ENCODE results near the gene QRICH1. TPM values are rescaled to one million over a fixed set of nuclear protein-coding genes. Genes with fewer than 3 reads are reported as not detected.
A peak's percentile ranks its signal among the peaks of the same experiment; 100 is the strongest.

QRICH1 gene
- total and polyA plus RNA-seq, 10 of the 15 experiments (the other 5 are each of a cell fraction or from before 2014, with no cell fraction given), result 22.2 to 116 (median 81.4) TPM

GRCh38 chr3:49035281-49035680 is 58.6 kb downstream of the QRICH1 start (continued):
- TF ChIP-seq ZNF687 (IDR thresholded peaks at IDR 0.05) (no peak), RELB (IDR thresholded peaks at IDR 0.05; ENCODE audit: low read depth) (no peak)

- no peak overlapping the region for H3K9ac ChIP-seq (ENCODE audit: control insufficient read depth, insufficient read depth, low read length)
- H3K4me1 ChIP-seq (ENCODE audit: control insufficient read depth, insufficient read depth, low read length), result no peaks in the 10 kb centered on the region
- H3K79me2 ChIP-seq (ENCODE audit: control insufficient read depth, insufficient read depth, low read length), result no peaks in the 10 kb centered on the region
- BruUV-seq (replicated peaks), result TSS peak; percentile 57
- H3K27ac ChIP-seq (ENCODE audit: control insufficient read depth, insufficient read depth), result no peak overlapping the region
- H3K27me3 ChIP-seq (replicated peaks in 1 of 2; ENCODE audit: control insufficient read depth in 2 of 2, insufficient read depth in 2 of 2, low read length in 1 of 2), result no peaks in the 10 kb centered on the region
- SMC1A ChIA-PET (ENCODE audit: uncharacterized antibody, unreplicated experiment), result no interaction called here
- ATAC-seq (no peak), FAIRE-seq (no peak), DNase-seq (ENCODE audit: low read depth, low spot score) (no peak)
- RAD21 ChIA-PET (ENCODE audit: unreplicated experiment), result no interaction called here
- intact Hi-C loops (cut with micrococcal nuclease; ENCODE audit: unreplicated experiment), result no loop called here
- no peaks in the 10 kb centered on the region for H3K9me3 ChIP-seq (replicated peaks; ENCODE audit: control insufficient read depth, insufficient read depth, low read length)
- in situ Hi-C loops (cut with MboI), result no loop called here
- no peak overlapping the region for H2AFZ ChIP-seq (ENCODE audit: control insufficient read depth, low read depth, low read length)
- CTCF ChIA-PET, result interaction anchor here (0.6 to 2.0 kb wide), 4 partner anchors 13 to 505 kb away, joined by 3 to 8 read pairs (median 5); partner anchors contain the start of genes NDUFAF3 and WDR6
- POLR2A ChIA-PET, result interaction anchor here (0.6 kb wide), 1 partner anchor 780 kb away, joined by 4 read pairs; no protein-coding TSS in a partner anchor
- peaks cover 19 to 38% of the 10 kb centered on the region in 2 experiments for H3K36me3 ChIP-seq (ENCODE audit: control insufficient read depth in 2 of 2, insufficient read depth in 2 of 2, low read length in 1 of 2)
- H3K4me3 ChIP-seq, result no peak overlapping the region
- no peaks in the 10 kb centered on the region for H4K20me1 ChIP-seq (ENCODE audit: control insufficient read depth, insufficient read depth)
- H3K4me2 ChIP-seq (ENCODE audit: control insufficient read depth, insufficient read depth), result no peak overlapping the region
- 95% methylated on average over 2 of the region's 2 CpGs for WGBS (ENCODE audit: insufficient coverage, insufficient replicate concordance, low lambda C conversion rate, missing lambda C conversion rate)
- TF ChIP-seq PML (IDR thresholded peaks at IDR 0.05; ENCODE audit: low read length), result no peak
- no peak for TF ChIP-seq SUZ12 (IDR thresholded peaks at IDR 0.05; ENCODE audit: unreplicated experiment)
- no peak for TF ChIP-seq CBX5 (IDR thresholded peaks at IDR 0.05; ENCODE audit: low read depth)
- no peak for TF ChIP-seq BHLHE40 (IDR thresholded peaks at IDR 0.05; ENCODE audit: borderline replicate concordance in 1 of 2, low read depth in 2 of 2, low read length in 1 of 2)
- TF ChIP-seq CREB1 (IDR thresholded peaks at IDR 0.05; ENCODE audit: low read depth), result no peak
- TF ChIP-seq BCL3 (IDR thresholded peaks at IDR 0.05; ENCODE audit: borderline replicate concordance, insufficient read depth, low read depth, low read length, poor library complexity, severe bottlenecking), result no peak
- no peak for TF ChIP-seq NR2C2 (IDR thresholded peaks at IDR 0.05; ENCODE audit: borderline replicate concordance, control insufficient read depth, insufficient read length, low read depth)
- no peak for TF ChIP-seq HSF1 (IDR thresholded peaks at IDR 0.05; ENCODE audit: low read depth, low read length)
- no peak for TF ChIP-seq RUNX3 (IDR thresholded peaks at IDR 0.05; ENCODE audit: low read length)
- TF ChIP-seq EZH2 (IDR thresholded peaks at IDR 0.05; ENCODE audit: borderline replicate concordance, control insufficient read depth, low read depth, low read length), result no peak
- no peak for TF ChIP-seq TCF3 (IDR thresholded peaks at IDR 0.05; ENCODE audit: borderline replicate concordance, insufficient read depth, low read depth, low read length)
Observed at GRCh38 chr3:49034650-49035049, 59.2 kb downstream of the QRICH1 start.
